ENCODE measurements around the gene MTHFD2L. TPM values are rescaled to one million over a fixed set of nuclear protein-coding genes. Genes with fewer than 3 reads are reported as not detected.
"Not testable (repeated sequence)": the region's sequence is repeated elsewhere in the genome, so short reads cannot be mapped to it uniquely, and the experiment has no call there.

The MTHFD2L gene
- polyA plus RNA-seq, 12 donors, result 13.8 to 22.7 (median 16.5) TPM; not detected in 1

GRCh38 chr4:74125029-74125428, 32.9 kb upstream of the MTHFD2L start:
- DNase-seq, result no peak

DNA sequence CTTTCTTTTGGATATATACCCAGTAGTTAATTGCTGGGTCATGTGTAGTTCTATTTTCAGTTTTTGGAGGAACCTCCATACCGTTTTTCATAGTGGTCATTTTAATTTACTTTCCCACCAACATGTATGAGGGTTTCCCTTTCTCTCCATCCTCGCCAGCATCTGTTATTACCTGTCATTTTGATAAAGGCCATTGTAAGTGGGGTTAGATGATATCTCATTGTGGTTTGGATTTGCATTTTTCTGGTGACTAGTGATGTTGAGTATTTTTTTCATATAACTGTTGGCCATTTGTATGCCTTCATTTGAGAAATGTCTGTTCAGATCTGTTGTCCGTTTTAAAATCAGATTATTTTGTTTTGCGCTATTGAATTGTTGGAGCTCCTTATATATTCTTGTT, 30.2 kb upstream of the MTHFD2L start:
- DNase-seq, result no peak

DNA sequence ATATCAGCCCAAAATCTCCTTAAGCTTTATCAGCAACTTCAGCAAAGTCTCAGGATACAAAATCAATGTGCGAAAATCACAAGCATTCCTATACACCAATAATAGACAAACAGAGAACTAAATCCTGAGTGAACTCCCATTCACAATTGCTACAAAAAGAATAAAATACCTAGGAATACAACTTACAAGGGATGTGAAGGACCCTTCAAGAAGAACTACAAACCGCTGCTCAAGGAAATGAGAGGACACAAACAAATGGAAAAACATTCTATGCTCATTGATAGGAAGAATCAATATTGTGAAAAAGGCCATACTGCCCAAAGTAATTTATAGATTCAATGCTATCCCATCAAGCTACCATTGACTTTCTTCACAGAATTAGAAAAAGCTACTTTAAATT, 27.1 kb upstream of the MTHFD2L start:
- not testable (repeated sequence) for DNase-seq

DNA sequence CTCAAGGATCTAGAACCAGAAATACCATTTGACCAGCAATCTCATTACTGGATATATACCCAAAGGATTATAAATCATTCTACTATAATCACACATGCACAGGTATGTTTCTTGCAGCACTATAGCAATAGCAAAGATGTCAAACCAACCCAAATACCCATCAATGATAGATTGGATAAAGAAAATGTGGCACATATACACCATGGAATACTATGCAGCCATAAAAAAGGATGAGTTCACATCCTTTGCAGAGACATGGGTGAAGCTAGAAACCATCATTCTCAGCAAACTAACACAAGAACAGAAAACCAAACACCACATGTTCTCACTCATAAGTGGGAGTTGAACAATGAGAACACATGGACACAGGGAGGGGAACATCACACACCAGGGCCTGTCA, 25.7 kb upstream of the MTHFD2L start:
- DNase-seq, result not testable (repeated sequence)

- DNase-seq, result no peak
These were observed 25.0 kb upstream of the MTHFD2L start for GRCh38 chr4:74132944-74133343.

- peak; percentile 80 for DNase-seq
These were observed 24.0 kb upstream of the MTHFD2L start for GRCh38 chr4:74133786-74134499.

- DNase-seq, result no peak
These were observed 23.4 kb upstream of the MTHFD2L start for GRCh38 chr4:74134500-74134852.

- DNase-seq, result no peak
These were observed 11.3 kb upstream of the MTHFD2L start for GRCh38 chr4:74146581-74147129.

- no peak for DNase-seq
These were observed 9.7 kb upstream of the MTHFD2L start for GRCh38 chr4:74148205-74148604.

DNA sequence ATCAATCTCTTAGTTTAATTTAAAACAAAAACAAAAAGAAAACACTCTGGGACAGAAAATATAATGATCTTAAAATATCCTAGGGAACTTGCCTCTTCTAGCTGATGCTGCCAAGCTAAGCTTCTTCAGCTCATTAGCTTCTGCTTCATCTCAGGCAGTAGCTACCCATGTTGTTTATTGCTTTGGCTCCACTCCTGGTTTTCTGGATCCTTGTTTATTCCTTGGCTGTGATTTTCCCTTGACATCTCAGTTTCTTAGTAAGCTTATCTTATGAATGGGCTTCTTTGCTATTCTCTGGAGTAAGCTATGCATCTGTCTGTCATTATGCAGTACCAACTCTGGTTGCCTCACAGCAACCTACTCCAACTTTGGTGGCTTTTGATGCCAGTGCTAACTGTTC, 5.1 kb upstream of the MTHFD2L start:
- DNase-seq, result no peak

DNA sequence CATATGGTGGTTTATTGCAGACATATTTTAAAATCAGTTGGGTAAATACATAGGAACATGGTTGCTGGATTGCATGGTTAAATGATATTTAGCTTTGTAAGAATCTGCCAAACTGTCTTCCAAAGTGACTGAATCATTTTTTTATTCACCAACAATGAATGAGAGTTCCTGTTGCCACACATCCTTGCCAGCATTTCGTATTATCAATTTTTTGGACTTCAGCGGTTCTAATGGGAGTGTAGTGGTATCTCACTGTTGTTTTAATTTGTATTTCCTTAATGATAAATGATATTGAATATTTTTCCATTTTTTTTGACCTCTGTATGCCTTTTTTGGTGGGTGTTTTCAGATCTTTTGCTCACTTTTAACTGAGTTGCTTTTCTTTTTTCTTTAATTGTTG, 1.4 kb upstream of the MTHFD2L start:
- DNase-seq, result no peak

GRCh38 chr4:74157154-74157553, 764 bp upstream of the MTHFD2L start:
- no peak for DNase-seq

DNA sequence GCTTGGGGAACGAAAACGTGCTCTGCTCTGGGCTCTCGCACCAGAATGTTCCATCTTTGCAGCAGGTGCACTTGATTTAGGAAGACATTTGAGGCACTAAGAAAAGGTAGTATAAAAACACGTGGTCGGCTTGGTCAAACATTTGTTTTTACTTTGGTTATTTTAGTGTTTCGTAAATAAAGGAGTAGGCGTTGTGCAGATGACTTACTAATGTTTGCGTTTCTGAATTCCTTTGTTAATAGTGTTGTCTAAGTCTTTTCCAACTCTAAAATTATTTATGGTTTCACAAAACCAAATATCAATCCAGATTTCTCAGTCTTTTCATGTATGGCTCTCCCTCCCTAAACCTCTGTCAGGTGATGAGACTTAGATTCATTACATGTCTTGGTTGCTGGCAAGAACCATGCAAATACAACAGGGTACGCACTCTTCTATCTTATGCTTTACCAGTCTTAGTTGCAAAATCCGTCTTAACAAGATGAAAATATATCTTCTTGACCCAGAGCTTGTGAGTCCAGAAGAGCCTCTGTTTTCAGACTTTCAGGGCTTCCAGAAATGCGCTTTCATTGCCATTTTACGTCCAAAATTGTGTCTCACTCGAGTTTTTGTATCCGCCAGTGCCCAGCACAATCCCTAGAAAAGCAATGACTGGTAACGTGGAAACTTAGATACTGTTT, 686 bp downstream of the MTHFD2L start:
- no peak for DNase-seq

GRCh38 chr4:74159143-74159709, 1.3 kb downstream of the MTHFD2L start:
- no peak for DNase-seq

DNA sequence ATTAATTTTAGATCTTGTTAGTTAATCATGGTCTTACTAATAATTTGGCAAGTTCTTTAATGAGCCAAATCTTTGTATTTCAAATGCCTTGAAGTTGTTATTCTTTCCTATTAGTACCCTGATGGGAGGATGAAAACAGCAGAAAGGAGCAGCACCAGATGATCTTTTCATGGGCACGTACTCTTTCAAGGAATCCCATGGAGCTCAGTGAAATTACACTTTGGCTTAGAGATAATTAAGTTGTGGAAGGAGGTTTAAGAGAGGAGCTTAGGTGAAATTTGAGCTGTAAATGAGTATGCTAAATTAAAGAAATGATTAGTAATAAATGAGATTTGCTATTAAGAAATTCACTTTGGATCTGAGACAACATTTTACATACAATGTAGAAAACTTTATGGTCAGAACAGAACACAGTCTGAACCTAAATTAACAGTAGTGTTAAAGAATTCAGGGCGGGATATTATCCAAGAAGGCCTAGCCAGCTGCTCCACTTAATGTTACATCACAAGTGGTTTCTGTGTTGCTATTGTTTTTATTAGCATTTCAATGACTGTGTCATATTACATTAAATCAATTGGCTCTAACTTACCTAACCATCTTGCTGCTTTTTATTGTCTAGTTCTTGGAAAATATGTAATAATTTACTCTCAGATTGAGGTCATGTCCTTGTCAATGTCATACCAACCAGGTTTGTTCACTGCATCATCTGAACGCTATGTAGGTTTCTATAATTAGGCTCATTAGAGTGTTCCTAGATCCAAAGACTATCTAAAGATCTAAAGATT, 3.9 kb downstream of the MTHFD2L start:
- no peak for DNase-seq

DNA sequence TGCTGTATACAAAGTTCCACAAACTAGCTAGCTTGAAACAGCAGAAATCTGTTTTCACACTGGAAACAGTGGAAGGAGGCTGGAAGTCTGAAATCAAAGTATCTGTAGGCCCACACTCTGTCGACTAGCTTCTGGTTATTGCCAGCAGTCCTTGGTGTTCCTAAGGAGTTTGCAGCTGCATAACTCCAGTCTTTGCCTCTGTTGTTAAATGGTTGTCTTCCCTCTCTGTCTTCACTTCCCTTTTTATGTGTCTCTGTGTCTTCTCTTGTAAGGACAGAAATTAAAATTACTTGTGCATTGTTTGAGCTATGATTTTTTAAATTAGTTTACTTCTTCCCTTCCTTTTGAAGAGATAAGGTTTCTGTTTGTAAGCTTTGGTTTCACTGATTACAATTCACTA, 8.2 kb downstream of the MTHFD2L start:
- DNase-seq, result no peak

- DNase-seq, result no peak
These were observed 8.9 kb downstream of the MTHFD2L start for GRCh38 chr4:74166818-74167217.

DNA sequence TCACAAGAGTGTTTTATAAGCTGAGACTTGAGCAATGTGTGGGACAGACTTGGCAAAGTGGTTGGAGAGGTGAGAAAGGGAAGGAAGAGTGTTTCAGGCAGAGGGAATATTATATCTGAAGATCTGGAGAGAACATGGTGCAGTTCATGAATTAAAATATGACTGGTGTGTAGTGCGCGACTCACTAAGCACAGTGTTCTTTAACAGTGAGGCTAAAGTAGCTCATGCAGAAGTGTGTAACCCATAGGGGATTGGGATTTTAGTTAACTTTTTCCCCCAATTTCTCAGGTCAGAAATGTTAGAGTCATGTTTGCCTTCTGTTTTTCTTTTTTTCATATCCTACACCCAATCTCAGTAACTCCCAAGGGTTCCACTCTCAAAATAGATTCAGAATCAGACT, 9.7 kb downstream of the MTHFD2L start:
- DNase-seq, result no peak

GRCh38 chr4:74168841-74169240, 10.9 kb downstream of the MTHFD2L start:
- DNase-seq, result no peak

GRCh38 chr4:74173321-74173720, 15.4 kb downstream of the MTHFD2L start:
- no peak for DNase-seq

DNA sequence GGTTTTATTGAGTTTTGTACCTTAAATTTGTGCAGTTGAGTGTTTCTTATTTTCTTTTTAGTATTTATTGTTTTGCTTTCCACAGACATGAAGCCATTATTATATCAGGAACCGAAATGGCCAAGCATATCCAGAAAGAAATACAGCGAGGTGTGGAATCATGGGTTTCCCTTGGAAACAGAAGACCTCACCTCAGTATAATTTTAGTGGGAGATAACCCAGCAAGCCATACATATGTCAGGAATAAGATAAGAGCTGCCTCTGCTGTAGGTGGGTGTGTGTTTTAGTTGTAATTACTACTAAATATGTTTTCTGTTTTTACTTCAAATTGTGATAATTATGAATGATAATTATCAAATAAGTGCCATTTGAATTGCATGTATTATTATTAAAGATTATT, 16.5 kb downstream of the MTHFD2L start:
- DNase-seq, result no peak

- DNase-seq, result no peak
These were observed 17.0 kb downstream of the MTHFD2L start for GRCh38 chr4:74174941-74175340.
